Measurements from ENCODE around the gene TRIL.

The TRIL gene

DNA sequence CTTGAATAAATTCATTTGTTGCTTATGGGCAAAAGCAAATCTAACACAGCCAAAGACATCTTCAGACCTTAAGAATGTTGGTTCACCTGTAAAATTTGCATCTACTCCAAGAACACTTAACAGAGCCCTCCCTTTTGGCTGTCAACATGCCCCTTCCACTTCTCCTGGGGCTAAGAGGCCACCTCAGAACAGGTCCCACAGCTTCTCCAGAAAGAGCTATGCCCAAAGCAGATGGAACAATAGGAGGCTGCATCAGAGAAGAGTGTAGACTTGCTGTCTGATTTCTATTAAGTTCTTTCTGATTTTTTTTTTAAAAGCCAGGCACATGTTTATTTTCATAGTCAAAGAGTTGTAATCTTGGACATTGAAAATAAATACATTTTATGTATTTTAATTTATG lies 26.1 kb upstream of the TRIL start:
- DNase-seq = no peak
- in situ Hi-C loops (cut with MboI; ENCODE audit: low pct_unique_long_range_greater_than_20kb, low sequenced_read_pairs) = no loop called here

GRCh38 chr7:28983396-28984190 lies 25.5 kb upstream of the TRIL start:
- no peak for DNase-seq
- in situ Hi-C loops (cut with MboI; ENCODE audit: low pct_unique_long_range_greater_than_20kb, low sequenced_read_pairs) = no loop called here

DNA sequence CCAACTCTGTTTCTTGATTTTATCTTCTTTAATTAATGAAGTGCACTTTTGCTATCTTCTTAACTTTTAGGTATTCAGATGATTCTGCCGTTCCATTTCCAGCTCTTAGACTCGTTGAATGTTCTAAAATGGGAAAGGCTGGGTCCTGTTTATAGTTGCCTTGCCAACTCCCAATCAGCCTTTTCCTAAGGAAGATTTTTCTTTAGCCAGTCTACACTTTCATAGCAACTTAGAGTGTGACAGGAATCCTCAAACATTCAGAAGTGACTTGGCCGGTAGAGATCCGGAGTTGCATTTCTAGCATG lies 23.0 kb upstream of the TRIL start:
- in situ Hi-C loops (cut with MboI; ENCODE audit: low pct_unique_long_range_greater_than_20kb, low sequenced_read_pairs) = no loop called here
- DNase-seq = no peak

GRCh38 chr7:28980451-28981160 lies 22.5 kb upstream of the TRIL start:
- no peak for DNase-seq
- in situ Hi-C loops (cut with MboI; ENCODE audit: low pct_unique_long_range_greater_than_20kb, low sequenced_read_pairs) = no loop called here

GRCh38 chr7:28979776-28980175 lies 21.6 kb upstream of the TRIL start:
- in situ Hi-C loops (cut with MboI; ENCODE audit: low pct_unique_long_range_greater_than_20kb, low sequenced_read_pairs) = no loop called here
- no peak for DNase-seq

- DNase-seq = no peak
- in situ Hi-C loops (cut with MboI; ENCODE audit: low pct_unique_long_range_greater_than_20kb, low sequenced_read_pairs) = no loop called here
These were observed 19.8 kb upstream of the TRIL start for GRCh38 chr7:28977881-28978280.

- DNase-seq = no peak
- in situ Hi-C loops (cut with MboI; ENCODE audit: low pct_unique_long_range_greater_than_20kb, low sequenced_read_pairs) = no loop called here
These were observed 17.9 kb upstream of the TRIL start for GRCh38 chr7:28976022-28976421.

GRCh38 chr7:28973591-28973990 lies 15.5 kb upstream of the TRIL start:
- no peak for DNase-seq
- in situ Hi-C loops (cut with MboI; ENCODE audit: low pct_unique_long_range_greater_than_20kb, low sequenced_read_pairs) = no loop called here

- DNase-seq = no peak
- in situ Hi-C loops (cut with MboI; ENCODE audit: low pct_unique_long_range_greater_than_20kb, low sequenced_read_pairs) = no loop called here
These were observed 5.9 kb upstream of the TRIL start for GRCh38 chr7:28964056-28964455.

DNA sequence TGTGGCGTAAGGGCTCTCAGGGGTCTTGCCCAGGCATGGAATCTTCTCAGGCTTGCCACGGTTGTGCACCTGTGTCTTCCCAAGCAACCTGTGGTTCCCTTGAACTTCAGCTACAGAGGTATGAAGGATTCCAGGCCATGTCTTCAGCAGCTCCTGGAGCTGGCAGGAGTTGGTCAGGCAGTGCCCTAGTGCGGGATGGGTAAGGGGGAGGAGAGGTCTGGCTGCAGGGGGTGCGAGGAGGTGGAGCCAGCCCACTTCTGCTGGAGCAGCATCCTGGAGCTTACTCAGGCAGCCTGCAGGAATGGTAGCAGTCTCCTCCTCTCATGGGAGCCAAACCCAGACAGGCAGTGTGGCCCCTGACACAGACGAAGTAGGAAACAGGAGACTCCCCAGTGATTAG lies 3.8 kb upstream of the TRIL start:
- in situ Hi-C loops (cut with MboI; ENCODE audit: low pct_unique_long_range_greater_than_20kb, low sequenced_read_pairs) = no loop called here
- no peak for DNase-seq

DNA sequence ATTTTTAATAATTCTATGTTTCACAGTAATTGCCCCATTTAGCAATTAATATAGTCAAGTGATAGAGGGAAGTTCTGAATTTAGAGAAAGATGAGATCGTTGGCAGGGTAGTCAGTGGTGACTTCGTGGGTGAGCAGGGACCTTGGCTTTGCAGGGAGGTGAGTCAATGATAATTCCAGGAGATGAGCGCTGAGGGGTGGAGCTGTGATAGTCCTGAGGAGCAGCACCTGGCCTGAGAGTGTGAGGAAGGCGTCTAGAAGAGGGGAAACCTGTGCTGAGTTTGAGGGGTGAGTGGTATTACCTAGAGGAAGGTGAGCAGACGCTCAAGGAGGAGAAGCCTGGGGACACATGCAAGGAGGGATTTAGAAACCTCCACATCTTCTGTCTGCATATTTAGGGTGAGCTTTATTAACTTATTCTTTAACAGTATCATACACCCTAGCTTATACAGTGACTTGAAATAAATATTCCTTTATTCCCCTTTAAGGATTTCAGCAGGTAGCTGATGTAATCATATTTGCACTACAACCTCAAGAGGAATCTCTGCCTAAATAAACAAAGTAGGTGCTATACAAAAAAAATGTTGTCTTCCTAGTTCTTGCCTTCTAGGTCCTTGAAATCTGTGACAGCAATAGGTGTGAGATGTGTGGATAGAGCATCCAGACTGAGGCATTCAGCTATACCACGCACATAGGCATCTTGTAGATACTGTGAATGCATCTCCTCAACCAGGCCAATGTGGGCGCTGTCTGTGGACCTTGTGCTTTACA lies 2.1 kb upstream of the TRIL start:
- in situ Hi-C loops (cut with MboI; ENCODE audit: low pct_unique_long_range_greater_than_20kb, low sequenced_read_pairs) = no loop called here
- no peak for DNase-seq

DNA sequence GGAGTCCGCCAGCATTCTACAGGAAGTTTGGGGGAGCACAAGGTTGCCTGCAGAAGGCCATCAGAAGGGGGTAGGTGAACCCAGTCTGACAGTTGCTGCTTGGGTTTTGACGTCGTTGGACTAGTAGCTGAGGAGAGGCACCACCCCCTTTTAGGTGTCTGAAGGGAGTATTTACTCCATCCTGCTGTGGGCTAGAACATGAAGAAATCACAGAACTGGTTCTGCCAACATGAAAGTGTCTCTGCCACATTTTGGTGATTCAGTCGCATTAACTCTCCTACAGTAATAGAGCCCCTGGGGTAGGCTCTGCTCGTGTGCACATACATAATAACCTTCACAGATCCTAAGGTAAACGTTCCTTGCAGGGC lies 834 bp upstream of the TRIL start:
- DNase-seq = no peak
- in situ Hi-C loops (cut with MboI; ENCODE audit: low pct_unique_long_range_greater_than_20kb, low sequenced_read_pairs) = no loop called here

- in situ Hi-C loops (cut with MboI; ENCODE audit: low pct_unique_long_range_greater_than_20kb, low sequenced_read_pairs) = no loop called here
- DNase-seq = no peak
These were observed 337 bp downstream of the TRIL start for GRCh38 chr7:28957751-28958234.

DNA sequence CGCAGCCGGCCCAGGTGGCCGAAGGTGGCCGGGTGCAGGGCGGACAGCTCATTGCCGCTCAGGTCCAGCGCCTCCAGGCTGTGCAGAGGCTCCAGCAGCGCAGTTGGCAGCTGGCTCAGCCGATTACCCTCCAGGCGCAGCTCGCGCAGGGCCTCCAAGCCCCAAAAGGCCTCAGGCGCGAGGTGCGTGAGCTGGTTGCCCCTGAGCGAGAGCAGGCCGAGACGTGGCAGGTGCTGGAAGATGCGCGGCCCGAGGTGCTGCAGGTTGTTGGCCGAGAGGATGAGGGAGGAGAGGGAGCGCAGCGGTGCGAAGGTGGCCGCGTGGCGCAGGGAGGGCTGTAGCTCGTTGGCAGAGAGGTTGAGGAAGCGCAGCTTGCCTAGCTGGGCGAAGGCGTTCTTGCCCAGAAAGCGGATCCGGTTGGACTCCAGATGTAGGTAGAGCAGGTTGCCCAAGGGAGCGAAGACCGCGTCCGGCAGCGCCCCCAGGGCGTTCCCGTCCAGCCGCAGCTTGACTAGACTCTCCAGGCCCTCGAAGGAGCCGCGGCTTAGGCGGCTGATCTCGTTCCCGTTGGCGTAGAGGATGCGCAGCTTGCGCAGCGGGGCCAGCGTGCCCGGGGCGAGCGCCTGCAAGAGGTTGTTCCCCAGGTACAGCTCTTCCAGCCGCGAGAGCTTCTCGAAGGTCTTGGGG lies 923 bp downstream of the TRIL start:
- in situ Hi-C loops (cut with MboI; ENCODE audit: low pct_unique_long_range_greater_than_20kb, low sequenced_read_pairs) = no loop called here
- no peak for DNase-seq

DNA sequence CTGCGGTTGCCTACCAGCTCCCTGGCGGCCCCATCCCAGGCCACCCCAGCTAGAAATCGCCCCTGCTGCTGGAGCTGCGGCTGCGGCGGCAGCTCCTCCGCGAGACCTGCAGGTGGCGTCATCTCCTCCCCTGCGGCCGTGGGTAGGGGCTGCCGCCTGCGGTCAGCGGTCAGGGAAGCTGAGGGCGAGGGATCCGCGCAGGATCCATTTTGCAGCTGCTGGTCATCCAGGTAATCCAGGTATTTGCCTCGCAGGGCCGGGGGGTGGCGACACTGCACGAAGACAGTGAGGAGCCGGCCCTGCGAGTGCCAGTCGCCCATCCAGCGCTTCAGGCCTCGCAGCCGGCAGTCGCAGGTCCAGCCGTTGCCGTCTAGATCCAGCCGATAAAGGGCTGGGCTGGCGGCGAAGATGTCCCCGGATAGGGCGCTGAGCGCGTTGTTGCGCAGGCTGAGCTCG lies 1.5 kb downstream of the TRIL start:
- in situ Hi-C loops (cut with MboI; ENCODE audit: low pct_unique_long_range_greater_than_20kb, low sequenced_read_pairs) = no loop called here
- no peak for DNase-seq

DNA sequence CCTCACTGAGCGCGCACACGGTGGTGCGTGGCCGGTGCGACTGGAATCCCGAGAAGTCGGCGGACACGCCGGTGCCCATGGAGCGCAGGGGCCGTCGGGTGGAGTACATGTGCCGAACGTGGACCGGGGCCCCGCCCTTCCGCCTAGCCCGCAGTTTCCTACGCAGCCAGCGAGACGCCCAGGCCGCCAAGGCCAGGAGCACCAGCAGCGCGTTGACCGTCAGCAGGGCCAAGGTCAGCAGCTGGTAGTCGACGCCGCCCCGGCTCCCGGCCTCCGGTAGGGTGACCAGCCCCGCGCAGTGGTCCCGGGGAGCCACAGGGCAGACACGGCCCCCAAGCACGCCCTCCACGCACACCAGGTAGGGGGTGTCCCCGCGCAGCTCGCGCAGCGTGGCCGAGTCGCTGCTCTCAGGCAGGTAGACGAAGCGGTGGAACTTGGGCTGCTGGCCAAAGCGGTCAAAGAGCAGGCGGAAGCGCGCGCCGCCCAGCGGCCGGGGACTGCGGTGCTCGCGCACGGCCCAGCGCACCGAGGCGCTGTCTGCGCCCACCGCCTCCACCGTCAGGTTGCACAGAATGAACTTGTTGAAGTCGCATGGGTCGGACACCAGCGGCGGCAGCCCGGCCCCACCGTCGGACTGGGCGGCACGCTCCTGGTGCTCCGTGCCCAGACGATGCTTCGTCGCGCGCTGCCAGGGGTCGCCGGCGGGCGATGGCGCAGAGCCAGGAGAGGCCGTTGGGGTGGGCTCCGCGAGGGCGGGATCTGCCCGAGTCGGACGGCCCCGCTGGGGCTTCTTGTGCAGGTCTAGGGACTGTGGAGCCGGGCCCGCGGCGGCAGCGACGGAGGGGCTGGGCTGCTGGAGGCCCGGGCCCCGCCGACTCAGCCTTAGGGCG lies 2.2 kb downstream of the TRIL start:
- no peak for DNase-seq
- in situ Hi-C loops (cut with MboI; ENCODE audit: low pct_unique_long_range_greater_than_20kb, low sequenced_read_pairs) = no loop called here

GRCh38 chr7:28955356-28955717 lies 2.8 kb downstream of the TRIL start:
- DNase-seq = no peak
- in situ Hi-C loops (cut with MboI; ENCODE audit: low pct_unique_long_range_greater_than_20kb, low sequenced_read_pairs) = no loop called here

DNA sequence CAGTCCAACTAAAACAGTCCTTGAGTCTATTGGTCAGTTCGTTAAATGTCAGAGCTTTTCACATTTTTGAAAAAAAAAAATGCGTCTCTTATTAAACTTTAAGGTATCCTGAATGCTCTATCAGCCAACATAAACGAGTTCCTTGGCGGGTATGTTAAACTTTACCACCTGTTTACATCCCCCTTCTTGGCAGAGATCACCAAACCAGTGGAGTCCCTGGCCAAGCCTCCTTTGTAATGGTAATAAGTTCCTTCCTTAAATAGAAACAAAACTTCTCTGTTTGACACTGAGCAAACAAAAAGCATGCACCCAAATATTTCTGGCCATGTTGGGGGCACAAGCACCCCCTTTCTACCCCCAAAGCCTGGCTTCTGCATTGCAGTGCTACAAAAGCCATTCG lies 3.2 kb downstream of the TRIL start:
- DNase-seq = no peak
- in situ Hi-C loops (cut with MboI; ENCODE audit: low pct_unique_long_range_greater_than_20kb, low sequenced_read_pairs) = no loop called here

- no peak for DNase-seq
- in situ Hi-C loops (cut with MboI; ENCODE audit: low pct_unique_long_range_greater_than_20kb, low sequenced_read_pairs) = no loop called here
These were observed 3.7 kb downstream of the TRIL start for GRCh38 chr7:28954471-28954870.
